SKM-1 treated with dmso at 0.1 percent for 144 hours (cell line): ENCODE measurements around the gene CAPN15.
A peak's percentile ranks its signal among the peaks of the same experiment; 100 is the strongest.

Experiments
- DNase-seq: peaks from one replicate; lab custom pipeline; 2025; ENCODE audit not compliant: unreplicated experiment; lab: John Stamatoyannopoulos, UW

Gene CAPN15

DNA sequence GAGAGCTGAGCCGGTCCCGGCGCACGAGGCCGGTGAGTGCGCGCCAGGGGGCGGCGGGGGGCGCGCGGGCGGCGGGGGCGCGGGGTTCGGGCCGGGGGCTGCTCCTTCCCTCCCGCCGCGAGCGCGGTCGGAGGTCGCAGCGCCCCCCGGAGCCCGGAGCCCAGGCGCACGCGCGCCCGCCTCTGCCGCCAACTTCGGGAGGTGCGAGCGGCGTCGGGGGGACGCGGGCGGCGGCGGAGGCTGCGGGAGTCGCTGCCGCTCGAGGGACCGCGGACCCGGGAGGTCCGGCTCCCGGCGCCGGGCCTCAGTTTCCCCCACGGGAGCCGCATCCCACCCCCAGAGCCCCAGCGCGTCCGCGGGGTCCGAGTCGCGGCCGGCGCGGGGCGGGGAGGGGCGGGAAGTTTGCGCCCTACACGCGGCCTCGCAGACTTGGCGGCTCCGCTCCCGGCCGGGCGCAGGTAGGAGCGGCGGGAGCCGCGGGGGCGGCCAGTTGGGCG, 32.7 kb downstream of the CAPN15 start, which contains the start of gene PRR35:
Gene PRR35 (plus strand): TSS at position 191 of the 497 bp plus-strand sequence. CDS start 2,901 bp downstream, outside the sequence.
- no peak for DNase-seq

DNA sequence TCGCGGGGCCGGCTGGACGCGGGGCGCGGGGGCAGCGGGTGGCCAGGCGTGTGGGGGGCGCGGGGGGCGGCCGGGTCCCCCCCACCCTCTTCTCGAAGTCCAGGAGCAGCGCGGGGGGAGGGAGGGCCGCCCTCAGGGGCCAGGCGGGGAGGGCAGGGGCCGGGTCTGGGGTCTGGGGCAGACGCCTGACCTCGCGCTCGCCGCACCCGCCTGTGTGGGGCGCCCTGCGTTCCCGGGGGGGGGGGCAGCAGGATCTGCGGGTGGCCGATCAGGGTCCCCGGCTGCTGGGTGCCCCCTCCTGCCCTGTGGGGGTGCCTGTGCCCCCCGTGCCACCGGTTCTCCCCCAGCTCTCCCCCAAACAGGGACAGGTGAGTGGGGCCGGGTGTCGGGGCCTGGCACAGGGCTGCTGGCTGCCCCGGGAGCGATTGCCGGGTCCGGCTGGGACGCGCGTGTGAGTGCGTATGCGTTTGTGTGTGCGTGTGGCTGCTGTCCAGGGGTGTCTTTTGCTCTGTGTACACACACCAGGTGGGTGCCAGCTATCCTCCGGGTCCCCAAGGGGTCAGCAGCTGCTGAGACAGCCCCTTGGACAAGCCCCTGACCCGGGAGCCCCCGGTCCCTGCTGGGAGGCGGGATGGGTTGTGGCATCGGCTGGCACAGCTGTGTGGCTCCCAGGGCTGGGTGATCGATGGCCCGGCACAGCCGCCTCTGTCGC, 33.3 kb downstream of the CAPN15 start:
- DNase-seq = no peak

DNA sequence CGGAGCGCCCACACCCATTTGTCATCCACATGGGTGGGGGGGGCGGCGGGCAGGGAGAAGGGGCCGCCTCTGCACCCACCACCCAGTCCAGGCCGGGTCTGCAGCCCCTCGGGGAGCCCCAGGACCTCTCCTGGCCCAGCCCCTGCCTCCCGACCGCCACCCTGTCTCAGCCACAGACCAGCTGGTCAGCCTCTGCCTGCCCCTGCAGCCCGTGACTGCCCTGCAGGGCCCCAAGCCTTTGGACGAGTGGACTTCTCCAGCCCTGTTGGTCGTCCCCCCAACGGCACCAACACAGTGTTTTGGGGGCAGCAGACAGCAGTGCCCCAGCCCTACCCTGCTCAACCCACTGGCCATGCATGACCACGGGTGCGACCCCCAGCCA, 33.9 kb downstream of the CAPN15 start:
- no peak for DNase-seq

DNA sequence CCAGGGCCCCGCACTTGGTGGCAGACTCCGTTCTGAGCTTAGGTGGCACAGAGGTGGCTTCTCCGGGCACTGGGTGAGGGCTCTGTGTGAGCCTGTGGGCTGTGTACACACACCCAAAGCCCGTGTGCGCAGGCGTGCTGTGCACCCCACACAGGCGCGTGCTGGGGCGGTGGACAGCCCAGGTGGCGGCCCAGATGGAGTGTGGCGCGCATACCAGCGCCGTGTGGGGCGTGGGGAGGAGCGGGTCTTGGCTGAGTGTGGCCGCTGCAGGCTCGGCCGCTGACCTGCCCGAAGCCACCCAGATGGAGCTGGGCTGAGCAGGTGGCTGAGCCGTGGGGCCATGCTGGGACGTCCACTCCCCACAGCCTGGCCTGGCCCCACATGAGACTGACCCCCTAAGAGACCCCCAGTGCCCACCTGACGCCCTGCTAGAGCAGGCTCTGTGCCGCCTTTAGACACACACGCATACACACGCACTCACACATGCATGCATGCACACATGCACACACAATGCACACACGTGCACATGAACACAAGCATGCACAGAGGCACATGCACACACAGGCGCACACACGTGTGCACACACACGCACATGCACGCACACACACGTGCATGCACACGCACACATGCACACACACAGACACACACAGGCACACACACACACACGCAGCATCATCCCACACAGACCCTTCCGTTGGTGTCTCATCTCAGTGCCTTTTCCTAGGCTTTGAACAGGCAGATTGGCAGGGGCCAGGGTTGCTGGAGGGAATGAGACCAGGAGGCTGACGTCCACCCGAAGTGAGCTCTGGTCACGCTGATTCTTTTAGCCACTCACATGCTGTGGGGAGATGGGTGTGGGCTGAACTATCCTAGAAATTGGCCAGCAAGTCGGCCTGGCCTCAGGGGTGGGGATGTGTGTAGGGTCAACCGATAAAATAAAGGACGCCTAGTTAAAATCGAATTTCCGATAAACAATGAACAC, 34.7 kb downstream of the CAPN15 start:
- no peak for DNase-seq

DNA sequence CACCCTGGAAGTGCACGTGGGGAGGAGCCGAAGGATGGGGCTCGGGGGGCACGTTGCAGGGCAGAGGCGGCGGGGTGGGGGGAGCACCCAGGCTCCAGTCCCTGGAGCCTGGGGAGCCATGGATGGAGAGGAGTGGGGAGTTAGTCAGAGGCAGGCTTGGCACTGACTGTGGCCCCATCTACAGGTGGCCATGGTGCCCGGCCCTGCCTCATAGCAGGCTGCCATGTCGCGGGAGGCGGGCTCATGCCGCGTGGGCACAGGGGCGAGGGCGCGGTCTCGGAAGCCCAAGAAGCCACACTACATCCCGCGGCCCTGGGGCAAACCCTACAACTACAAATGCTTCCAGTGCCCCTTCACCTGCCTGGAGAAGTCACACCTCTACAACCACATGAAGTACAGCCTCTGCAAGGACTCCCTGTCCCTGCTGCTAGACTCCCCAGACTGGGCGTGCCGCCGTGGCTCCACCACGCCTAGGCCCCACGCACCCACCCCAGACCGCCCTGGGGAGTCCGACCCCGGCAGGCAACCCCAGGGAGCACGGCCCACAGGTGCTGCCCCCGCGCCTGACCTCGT, 35.6 kb downstream of the CAPN15 start:
- no peak for DNase-seq

DNA sequence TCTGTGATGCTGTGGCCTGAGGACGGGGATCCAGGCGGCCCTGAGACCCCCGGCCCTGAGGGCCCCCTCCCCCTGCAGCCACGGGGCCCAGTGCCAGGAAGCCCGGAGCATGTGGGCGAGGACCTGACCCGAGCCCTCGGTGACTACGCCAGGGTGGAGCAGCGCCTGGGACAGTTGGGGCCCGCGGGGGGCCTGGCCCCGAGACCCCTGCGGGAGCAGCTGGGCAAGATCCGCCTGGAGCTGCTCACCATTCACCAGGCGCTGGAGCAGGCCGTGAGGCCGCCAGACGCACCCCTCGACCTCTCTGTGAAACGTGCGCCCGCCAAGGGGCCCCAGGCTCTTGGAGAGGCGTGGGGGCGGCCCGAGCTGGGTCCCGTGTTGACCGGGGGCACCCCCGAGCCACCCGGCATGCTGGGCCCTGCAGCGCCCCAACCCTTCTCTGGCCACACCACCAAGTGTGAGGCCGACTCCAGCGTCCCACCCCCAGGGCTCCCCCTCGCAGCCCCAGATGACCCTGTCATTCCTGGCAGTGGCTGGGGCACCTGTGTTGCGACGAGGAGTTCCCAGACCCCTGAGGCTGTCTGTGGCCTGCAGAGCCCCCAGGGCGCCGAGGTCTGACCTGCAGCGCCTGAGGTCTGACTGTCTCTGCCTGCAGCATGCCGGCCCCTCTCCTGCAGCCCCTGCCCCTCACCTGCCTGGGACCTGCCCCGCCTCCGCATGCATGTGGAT, 37.3 kb downstream of the CAPN15 start:
- DNase-seq = no peak

DNA sequence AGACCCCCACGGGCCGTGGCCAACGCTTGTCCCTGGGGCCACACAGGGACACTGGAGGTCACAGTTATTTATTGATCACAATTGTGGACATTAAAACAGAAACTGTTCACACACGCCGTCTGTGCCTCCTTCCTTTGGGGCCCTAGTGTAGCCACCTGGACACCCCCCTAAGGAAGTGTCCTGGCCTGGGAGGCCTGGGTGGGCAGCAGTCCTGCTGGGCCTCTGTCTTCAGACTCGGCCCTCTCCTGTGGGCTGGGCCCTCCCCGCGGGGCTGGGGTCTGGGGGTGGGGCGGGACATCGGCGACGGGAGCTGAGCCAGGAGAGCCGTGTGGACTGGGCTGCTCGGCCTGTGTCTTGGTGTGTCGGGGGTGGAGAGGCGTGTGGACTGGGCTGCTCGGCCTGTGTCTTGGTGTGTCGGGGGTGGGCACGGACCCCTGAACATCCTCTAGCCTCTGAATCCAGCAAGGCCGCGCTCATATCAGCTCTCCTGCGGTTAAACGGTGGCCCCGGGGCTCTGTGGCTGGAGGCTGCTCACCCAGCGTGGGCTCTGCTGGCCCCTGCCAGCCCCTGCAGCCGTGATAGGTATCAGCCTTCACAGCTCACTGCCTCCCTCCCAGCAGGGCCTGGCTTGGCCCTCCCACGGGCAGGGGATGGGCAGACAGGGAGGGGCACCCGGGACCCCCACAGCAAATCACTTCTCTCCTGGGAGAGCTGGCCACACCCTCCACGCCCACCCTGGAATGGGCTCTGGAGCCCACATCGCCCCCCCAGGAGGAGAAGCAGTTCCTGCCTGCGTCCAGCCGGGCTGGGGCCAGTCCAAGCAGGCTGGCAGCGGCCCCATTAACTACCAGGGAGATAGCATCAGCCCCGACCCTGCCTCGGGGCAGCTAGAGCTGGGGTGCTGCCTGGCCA, 38.2 kb downstream of the CAPN15 start:
- no peak for DNase-seq

DNA sequence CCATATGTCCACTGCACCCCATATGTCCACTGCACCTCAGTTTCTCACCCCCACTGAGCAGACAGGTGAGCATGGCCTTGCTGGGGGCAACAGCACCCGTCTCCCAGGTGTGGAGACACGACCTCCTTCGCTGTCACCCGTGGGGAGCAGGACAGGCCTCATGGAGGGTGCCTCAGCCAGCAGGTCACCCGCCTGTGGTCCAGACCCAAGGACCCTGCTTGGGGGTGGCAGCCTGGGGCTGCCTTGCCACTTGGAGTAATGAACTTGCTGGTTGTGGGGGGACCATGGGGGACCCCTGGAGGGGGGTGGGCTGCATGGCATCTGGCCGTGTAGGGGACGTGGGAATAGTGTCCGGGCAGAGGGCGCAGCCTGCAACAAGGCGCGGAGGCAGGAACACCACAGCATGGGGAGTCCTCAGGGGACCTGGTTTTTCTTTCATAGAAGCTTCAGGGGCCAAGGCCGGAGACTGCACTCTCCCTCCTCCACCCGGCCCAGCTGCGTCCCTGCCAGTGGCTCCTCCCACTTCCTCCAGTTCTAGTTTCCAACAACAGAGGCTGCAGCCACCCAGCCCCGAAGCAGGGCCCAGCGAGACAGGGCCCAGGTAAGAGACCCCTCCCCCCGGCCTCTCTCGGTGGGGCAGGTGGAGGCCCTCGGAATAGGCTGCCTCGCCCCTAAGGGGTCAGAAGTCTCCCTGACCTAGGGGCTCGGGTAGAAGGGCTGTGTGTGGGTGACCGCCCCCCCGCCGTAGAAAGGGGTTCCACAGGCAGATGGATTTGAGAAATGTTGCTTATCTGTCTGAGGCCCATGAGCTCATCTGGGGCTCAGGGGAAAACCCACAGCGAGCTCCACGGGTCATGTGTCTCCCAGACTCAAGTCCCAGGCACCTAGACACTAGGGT, 39.2 kb downstream of the CAPN15 start, which contains the start of gene NHLRC4:
Gene NHLRC4 (plus strand): TSS at position 531 of the 898 bp plus-strand sequence. CDS start 1,043 bp downstream, outside the sequence.
- DNase-seq = peak; percentile 32

DNA sequence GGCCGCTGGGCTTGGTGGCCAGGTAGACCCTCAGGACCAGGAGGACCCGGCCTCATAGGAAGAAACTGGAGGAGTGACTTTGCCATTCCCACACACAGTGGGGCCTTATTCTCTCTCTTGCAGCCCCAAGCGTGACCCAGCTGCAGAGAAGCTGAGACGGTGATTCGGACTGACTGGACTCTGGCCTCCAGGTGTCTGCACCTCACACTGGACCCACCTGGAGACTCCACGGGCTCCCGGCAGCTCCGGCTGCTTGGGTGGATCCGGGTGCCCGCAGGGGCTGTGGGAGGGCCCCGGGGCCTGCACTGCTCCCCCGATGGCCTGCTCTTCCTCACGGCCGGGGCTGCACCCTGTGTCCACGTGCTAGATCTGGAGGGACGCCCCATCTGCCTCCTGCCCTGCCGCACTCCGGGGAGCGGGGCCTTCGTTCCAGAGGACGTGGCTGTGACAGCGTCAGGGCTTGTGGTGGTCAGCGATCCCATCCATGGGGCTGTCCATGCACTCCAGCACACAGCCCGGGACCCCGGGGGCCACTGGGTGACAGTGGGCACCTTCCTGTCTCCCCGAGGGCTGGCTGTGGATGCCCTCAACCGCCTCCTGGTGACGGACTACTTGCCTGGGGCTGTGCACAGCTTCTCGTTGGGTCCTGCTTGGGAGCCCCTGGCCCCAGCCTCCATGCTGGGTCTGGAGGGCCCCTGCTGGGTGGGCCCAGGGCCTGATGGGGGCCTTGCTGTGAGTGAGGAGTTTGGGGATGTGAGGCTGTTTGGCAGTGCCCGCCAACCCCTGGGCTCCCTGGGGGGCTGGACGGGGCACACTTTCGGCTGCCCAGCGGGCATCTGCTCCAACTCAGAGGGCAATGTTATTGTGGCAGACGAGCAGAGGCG, 40.1 kb downstream of the CAPN15 start:
- DNase-seq = no peak

DNA sequence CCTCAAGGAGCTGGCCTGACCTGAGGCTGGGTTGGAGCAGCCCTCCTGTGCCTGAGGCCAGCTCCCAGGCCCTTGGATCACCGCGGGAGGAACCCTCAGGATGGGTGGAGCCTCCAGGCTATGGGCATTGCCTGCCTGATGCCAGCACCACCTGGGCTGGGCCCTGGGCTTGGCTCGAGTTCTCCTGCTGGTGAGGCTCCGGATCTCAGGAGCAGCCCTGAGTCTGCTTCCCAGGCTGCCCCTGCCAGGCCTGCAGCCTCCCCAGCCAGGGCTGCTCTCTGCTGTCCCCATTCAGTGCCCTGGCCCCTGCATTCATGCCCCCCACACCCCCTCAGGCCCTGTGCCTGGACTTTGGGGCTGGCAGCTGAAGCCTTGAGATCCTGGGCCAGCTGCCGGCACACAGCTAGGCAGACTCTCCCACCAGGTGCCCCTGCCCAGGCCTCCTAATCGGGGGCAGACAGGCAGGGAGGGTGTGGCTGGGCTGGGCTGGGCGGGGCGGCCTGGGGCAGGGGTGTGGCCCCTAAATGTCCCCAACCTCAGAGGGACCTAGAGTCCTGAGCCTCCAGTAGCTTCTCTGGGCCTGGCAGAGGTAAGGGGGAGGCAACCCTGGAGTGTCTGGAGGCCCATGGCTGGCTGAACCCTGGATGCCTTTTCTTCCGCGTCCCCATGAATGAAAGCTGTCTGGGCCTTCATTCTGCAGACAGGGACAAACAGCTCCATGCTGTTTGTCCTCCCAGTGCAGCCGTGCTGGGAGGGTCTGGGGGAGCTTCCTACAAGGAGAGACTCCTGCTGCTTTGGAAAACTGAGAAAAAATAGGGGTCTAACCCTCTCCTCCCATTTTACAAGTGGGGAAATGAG, 41.1 kb downstream of the CAPN15 start:
- no peak for DNase-seq

DNA sequence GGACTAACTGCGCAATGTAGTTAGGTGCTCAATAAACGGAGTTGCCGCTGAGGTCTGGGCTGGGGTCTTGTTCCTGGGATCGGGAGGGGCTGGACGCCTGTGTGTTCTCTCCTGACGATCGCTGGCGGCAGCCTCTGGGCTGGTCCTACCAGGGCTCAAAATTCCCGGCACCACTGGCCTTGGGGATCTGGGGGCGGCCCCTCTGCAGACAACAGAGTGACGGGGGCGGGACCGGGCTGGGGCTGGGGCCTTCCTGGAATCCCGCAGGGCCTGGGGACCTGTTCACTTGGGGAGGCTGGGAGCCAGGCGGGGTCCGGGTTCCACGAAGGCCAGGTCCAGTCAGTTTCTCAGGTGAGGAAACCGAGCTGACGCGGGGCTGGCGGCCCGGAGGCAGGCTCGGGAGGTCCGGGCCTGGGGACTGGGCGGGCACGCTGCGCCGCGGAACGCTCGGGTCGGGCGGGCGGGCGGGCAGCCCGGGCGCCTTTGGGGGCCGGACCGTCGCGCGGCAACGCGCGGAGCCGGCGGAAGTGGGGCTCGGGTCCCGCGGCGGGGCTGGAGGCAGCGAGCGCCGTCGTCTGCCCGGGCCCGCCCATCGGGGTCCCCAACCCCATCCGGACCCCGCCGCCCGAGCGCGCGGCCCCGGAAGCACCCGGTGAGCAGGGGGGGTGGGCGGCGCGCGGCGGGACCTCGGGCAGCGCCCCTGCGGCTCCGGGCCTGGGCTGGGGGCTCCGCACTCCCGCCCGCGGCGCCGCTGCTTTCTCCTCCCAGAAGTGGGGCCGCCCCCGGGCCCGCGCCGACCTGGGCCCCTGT, 42.1 kb downstream of the CAPN15 start, which contains the start of gene PIGQ:
Gene PIGQ (plus strand): TSS at position 524 of the 810 bp plus-strand sequence. CDS start 4,107 bp downstream, outside the sequence.
- no peak for DNase-seq

DNA sequence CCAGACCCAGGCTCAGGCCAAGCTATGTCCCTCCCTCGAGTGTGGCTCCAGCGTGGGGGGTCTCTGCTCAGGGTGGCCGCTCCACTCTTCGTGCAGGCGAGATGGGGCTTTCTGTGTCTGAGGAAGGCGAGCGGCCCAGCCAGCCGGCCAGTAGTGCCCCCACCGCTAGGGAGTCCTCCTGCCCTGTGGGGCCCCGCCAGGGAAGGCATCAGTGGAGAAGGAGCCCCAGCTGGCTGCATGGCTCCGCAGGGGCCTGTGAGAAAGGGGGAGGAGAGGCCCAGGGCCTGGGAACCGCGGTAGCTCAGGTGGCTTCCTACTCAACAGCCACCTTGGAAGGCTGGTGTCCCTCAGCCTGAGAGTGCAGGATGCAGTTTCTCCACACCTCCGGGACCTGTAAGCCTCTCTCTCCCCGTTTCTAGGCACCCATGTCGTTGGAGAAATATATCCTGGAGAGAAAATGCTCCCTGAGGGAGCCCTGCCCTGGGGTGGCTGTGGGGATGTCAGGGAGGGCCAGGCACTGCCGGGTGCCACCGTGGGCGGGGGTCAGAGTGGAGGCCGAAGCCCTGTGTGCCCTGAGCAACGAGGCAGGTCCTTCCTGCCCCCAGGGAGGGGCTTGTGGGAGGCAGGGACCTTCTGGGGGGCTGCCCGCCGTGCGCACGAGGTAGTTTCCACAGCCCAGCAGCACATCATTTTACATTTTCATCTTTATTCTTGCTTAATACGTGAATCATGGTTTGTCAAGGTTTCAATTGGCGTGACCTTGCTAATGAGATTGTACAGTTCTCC, 45.5 kb downstream of the CAPN15 start:
- no peak for DNase-seq

DNA sequence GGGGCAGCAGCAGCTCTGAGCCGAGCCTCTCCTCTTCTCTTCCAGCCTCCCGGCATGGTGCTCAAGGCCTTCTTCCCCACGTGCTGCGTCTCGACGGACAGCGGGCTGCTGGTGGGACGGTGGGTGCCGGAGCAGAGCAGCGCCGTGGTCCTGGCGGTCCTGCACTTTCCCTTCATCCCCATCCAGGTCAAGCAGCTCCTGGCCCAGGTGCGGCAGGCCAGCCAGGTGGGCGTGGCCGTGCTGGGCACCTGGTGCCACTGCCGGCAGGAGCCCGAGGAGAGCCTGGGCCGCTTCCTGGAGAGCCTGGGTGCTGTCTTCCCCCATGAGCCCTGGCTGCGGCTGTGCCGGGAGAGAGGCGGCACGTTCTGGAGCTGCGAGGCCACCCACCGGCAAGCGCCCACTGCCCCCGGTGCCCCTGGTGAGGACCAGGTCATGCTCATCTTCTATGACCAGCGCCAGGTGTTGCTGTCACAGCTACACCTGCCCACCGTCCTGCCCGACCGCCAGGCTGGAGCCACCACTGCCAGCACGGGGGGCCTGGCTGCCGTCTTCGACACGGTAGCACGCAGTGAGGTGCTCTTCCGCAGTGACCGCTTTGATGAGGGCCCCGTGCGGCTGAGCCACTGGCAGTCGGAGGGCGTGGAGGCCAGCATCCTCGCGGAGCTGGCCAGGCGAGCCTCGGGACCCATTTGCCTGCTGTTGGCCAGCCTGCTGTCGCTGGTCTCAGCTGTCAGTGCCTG, 46.7 kb downstream of the CAPN15 start:
- no peak for DNase-seq
